Stimulated activated CD4-positive, alpha-beta T cell treated with anti-CD3 and anti-CD28 coated beads, Interleukin-2, amount 100 ng/mL, for 4 hours (primary cell): ENCODE data around the gene PPIF.

ENCODE experiments used
- DNase-seq: peaks from one replicate; pipeline ENCODE4 v3.0.0-alpha.2; 2020; ENCODE audit warnings: low read depth

The PPIF gene

GRCh38 chr10:79375321-79376077 lies 28.2 kb downstream of the PPIF start:
- DNase-seq, result no peak

DNA sequence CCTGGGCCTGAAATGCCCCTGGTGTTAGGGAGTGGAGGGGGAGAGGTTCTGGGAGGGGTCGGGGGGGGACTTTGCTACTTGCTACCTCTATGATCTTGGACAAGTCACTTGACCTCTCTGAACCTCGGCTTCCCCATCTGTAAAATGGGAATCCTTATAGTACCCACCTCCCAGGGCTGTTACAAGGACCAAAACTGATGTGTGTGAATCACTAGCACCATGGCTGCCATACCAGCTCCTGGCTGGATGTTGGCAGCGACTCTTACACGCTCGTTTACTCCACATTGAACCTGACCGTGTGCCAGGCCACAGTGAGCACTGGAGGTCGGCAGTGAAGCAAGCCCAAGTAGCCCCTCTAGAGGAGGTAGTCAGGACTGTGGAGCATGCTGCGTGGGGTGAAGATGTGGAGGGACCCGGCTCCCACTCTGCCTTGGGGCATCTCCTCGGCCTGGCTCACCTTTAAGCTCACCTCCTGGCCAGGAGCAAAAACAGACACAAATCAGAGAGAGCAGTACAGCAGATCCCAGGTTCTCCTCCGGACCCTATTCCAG lies 28.9 kb downstream of the PPIF start:
- no peak for DNase-seq

DNA sequence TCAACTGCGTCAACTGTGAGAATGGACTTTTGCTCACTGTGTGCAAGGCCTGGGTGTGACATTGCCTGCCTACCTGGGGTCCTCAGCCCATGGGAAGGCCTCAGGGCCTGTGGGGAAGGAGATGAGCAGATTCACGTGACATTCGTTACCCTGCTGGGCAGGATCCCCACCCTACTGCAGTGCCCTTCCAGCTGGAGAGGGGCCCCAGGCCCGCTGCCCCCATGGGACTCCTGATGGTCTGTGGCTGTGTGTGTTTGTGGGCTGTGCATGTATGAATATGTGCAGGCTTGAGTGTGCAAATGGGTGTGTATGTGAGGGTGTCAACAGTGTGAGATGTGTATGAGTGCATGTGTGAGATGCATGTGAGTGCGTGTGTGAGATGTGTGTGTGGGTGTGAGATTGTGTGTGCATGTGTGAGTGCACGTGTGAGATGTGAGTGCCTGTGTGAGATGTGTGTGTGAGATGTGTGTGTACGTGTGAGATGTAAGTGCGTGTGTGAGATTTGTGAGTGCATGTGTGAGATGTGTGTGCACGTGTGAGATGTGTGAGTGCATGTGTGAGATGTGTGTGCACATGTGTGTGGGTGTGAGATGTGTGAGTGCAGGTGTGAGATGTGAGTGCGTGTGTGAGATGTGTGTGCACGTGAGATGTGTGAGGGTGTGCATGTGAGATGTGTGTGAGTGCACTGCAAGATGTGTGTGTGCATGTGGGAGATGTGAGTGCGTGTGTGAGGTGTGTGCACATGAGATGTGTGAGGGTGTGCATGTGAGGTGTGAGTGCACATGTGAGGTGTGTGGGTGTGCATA lies 29.7 kb downstream of the PPIF start:
- no peak for DNase-seq

GRCh38 chr10:79377557-79378382 lies 30.5 kb downstream of the PPIF start:
- DNase-seq, result no peak

GRCh38 chr10:79378383-79378646 lies 31.0 kb downstream of the PPIF start:
- DNase-seq, result no peak

- DNase-seq, result no peak
Observed at GRCh38 chr10:79378647-79379511, 31.6 kb downstream of the PPIF start.

- DNase-seq, result no peak
Observed at GRCh38 chr10:79379512-79380124, 32.3 kb downstream of the PPIF start.

- no peak for DNase-seq
Observed at GRCh38 chr10:79380125-79380945, 33.1 kb downstream of the PPIF start.

- no peak for DNase-seq
Observed at GRCh38 chr10:79380946-79381721, 33.9 kb downstream of the PPIF start.

DNA sequence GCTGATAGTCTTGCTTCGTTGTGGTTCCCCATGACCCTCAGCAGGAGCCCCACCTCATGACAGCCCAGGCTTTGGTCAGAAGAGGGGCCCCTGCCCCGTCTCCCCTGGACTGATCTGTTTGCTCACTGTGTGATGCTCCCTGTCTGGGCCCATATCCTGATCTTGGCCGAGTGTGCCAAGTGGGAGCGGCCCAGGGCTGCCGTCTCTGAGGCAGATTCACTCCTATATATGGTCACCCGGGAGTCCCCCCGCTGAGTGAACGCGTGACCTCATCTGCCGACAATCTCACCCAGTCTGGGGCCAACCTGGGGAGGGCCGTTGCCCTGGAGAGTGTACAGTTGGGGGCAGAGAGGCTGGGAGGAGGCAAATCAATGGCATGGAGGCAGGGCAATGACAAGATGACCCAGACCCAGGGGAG lies 34.5 kb downstream of the PPIF start:
- no peak for DNase-seq

- DNase-seq, result no peak
Observed at GRCh38 chr10:79382491-79382941, 35.2 kb downstream of the PPIF start.

- DNase-seq, result no peak
Observed at GRCh38 chr10:79383974-79384606, 36.8 kb downstream of the PPIF start.

- no peak for DNase-seq
Observed at GRCh38 chr10:79384773-79385391, 37.6 kb downstream of the PPIF start.

- no peak for DNase-seq
Observed at GRCh38 chr10:79385392-79385795, 38.1 kb downstream of the PPIF start.

GRCh38 chr10:79385804-79386531 lies 38.7 kb downstream of the PPIF start:
- DNase-seq, result no peak

GRCh38 chr10:79386637-79387465 lies 39.6 kb downstream of the PPIF start:
- DNase-seq, result no peak
